Activated CD8-positive, alpha-beta memory T cell treated with anti-CD3 and anti-CD28 coated beads, Interleukin-2, amount 50 U/mL, for 48 hours (primary cell): ENCODE results near the gene MIEF1.
A peak's percentile ranks its signal among the peaks of the same experiment; 100 is the strongest.

Source experiments
- DNase-seq: peaks from one replicate; pipeline ENCODE4 v3.0.0-alpha.2; 2020

MIEF1 gene

DNA sequence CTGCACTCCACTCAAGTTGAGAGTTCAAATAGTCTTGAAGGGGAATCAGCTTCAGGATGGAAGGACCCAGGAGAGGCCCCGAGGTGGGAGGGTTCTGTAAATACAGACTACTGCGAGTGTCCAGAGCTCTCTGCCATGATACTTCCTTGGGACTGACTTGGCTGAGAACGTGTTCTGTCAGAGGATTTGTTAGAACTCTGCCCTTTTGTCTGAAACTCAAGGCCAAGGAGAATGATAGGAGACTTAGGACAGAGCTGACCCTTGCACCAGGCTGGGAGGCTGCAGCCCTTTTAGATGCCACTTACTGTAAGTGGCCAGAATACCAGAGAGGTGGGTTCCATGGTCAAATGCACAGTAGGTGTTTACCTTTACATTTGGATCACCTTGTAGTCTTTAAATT is 15.4 kb downstream of the MIEF1 start:
- no peak for DNase-seq

DNA sequence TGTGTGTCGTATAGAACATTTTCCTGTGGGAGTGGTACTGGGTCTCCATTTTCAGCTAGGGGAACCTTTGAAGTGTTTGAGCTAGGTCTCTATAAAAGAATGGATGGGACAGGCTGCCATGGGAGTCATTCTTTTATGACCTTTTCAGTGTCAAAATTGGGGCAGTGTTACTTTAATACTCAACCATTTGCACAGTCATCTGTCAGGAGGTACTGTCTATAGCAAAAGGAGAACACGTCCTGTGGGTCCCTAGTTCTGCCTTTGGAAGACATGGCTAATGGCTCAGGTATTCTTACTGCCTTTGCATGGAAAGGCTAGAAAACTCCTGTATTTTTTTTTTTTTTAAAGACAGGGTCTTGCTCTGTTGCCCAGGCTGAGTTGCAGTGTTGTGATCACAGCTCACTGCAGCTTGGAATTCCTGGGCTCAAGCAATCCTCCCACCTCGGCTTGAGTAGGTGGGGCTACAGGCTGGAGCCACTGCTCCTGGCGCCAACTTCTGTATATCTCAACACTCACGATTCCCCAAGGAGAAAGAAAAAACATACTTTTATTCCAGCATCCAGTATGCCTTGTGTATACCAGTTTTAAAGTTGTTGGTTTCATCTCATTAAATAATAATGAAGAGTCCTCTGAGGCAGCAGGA is 16.2 kb downstream of the MIEF1 start:
- no peak for DNase-seq

DNA sequence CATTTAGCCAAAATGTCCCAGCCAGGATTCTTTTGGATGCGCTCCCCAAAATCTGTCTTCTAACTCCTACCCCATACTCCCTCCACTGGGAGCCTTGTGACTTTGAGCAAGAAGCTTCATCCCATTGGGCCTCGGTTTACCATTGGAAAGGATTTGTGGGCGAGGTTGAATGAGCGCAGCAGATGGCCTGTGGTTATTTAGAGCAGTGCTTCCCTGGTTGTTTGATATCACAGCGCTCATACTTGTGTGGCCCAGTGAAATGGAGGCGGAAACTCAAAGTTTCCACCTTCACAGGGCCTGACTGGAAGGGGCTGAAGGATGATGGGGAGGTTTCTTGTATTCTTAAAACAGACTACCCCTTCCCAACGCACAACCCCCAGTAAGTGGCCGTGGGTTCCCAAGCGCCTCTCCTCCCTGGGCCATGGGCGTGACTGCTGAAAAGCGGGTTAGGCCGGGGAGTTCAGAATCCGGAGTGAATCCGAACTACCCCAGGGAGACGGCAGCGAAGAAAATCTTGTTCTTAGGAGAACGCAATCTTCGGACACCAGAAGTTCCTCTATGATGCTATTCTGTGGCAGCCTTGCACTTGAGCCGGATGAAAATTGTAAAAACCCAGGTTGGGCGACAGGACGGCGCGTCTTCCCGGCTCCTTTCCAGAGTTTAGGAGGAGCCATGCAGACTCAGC is 17.0 kb downstream of the MIEF1 start:
- peak; percentile 78 for DNase-seq

DNA sequence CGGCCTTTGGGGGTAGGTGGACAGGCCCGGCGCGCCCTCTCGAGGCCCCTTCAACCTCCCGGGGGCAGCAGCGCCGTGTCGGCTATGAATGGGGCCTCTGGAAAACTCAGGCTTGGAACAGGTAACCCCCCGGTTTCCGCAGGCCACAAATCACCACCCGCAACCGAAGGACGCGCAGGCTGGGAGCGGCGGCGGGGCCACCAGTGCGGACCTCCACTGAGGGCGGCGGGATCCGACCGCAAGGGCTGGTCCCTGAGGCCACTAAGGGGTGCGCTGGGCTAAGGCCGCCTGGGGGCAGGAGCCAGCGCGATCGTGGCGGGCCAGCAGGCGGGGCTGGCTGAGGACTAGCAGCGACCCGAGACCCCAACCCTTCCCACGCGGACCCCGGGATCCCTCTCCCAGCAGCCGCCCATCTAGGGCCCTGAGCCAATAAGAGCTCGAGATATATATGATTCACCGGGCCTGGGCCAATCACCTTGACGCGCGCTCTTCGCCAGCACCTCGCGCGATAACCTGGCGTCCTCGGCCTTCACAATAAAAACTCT is 17.7 kb downstream of the MIEF1 start:
- peak; percentile 96 for DNase-seq

DNA sequence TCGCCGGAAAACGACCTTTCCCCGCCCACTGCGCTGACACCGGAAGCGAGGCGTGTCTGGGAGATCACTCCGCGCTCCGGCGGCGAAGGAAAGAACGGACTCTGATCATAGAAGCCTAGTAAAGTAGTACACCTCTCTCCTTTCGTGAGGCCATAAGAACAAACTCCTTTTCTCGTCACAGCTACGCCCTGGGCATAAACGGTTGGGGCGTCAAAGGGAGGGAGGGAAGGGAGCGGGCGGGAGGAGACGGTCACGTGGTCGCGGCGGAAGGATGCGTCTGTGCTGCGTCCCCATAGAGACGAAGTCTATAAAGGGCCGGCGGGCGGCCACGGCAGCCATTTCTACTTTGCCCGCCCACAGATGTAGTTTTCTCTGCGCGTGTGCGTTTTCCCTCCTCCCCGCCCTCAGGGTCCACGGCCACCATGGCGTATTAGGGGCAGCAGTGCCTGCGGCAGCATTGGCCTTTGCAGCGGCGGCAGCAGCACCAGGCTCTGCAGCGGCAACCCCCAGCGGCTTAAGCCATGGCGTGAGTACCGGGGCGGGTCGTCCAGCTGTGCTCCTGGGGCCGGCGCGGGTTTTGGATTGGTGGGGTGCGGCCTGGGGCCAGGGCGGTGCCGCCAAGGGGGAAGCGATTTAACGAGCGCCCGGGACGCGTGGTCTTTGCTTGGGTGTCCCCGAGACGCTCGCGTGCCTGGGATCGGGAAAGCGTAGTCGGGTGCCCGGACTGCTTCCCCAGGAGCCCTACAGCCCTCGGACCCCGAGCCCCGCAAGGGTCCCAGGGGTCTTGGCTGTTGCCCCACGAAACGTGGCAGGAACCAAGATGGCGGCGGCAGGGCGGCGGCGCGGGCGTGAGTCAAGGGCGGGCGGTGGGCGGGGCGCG is 18.4 kb downstream of the MIEF1 start, which contains the start of gene ATF4:
Gene ATF4 (plus strand): TSS at position 337 of the 880 bp plus-strand sequence. CDS start 884 bp downstream, outside the sequence.
- peak; percentile 99 for DNase-seq

DNA sequence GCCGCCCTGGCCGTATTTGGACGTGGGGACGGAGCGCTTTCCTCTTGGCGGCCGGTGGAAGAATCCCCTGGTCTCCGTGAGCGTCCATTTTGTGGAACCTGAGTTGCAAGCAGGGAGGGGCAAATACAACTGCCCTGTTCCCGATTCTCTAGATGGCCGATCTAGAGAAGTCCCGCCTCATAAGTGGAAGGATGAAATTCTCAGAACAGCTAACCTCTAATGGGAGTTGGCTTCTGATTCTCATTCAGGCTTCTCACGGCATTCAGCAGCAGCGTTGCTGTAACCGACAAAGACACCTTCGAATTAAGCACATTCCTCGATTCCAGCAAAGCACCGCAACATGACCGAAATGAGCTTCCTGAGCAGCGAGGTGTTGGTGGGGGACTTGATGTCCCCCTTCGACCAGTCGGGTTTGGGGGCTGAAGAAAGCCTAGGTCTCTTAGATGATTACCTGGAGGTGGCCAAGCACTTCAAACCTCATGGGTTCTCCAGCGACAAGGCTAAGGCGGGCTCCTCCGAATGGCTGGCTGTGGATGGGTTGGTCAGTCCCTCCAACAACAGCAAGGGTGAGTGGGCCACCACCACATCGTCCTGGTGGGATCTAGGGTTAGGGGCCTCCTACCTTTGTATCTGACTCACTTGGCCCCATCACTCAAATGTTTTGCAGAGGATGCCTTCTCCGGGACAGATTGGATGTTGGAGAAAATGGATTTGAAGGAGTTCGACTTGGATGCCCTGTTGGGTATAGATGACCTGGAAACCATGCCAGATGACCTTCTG is 19.2 kb downstream of the MIEF1 start:
- DNase-seq, result peak; percentile 71

DNA sequence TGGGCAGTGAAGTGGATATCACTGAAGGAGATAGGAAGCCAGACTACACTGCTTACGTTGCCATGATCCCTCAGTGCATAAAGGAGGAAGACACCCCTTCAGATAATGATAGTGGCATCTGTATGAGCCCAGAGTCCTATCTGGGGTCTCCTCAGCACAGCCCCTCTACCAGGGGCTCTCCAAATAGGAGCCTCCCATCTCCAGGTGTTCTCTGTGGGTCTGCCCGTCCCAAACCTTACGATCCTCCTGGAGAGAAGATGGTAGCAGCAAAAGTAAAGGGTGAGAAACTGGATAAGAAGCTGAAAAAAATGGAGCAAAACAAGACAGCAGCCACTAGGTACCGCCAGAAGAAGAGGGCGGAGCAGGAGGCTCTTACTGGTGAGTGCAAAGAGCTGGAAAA is 20.0 kb downstream of the MIEF1 start:
- peak; percentile 57 for DNase-seq

DNA sequence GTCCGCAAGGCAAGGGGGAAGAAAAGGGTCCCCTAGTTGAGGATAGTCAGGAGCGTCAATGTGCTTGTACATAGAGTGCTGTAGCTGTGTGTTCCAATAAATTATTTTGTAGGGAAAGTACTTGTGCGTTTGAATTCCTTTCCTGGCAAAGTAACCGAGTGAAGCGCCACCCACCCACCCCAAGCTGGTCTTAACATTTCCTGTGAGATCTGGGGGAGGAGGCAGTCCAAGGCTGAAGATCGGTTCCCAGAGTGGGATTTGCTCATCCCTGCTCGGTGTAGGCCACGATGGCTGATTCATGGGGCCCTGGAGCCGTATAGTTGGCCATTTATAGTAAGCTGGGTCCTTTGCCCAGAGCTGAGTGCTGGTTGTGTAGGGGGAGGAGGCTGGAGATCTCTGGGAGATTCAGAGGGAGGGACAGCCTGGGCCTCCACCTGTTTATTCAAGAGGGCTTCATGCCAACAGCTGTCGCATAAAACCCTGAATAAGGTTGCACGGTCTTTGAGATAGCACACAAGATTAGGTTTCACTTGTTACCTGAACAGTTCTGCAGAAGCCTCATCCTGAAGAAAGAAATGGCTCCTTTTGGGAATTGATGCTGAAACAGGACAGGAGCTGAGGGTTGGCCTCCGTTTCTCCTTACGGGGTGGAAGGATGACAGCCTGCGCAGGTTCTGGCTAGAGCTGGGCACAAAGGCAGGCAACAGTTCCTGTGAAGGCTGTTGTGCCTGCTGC is 20.6 kb downstream of the MIEF1 start:
- peak; percentile 79 for DNase-seq

DNA sequence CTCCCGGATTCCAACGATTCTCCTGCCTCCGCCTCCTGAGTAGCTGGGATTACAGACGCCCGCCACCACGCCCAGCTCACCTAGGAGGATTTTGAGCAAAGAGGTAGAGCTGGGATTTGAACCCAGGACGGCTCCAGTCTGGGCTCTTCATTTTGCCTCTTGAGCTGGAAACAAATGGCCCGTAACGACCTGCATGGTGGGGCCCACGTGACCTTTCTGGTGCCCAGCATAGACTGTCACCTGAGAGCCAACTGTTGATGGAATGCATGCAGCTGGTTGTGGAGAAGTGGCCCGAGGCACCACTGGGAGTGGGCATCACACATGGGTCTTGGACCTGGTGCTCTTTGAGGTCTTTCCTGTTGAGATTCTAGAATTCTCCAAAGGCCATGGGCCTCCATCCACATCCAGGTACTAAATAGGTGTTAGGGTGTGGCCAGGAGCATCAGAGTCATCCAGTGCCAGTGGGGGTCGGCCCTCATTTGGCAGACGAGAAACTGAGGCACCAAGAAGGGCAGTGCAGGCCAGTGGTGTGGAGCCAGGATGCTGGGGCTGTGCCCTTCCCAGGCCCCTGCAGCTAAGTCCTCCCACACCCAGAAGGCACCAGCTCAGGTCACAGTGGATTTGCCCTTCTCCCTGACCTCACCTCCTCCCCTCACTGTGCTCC is 22.1 kb downstream of the MIEF1 start:
- peak; percentile 62 for DNase-seq

DNA sequence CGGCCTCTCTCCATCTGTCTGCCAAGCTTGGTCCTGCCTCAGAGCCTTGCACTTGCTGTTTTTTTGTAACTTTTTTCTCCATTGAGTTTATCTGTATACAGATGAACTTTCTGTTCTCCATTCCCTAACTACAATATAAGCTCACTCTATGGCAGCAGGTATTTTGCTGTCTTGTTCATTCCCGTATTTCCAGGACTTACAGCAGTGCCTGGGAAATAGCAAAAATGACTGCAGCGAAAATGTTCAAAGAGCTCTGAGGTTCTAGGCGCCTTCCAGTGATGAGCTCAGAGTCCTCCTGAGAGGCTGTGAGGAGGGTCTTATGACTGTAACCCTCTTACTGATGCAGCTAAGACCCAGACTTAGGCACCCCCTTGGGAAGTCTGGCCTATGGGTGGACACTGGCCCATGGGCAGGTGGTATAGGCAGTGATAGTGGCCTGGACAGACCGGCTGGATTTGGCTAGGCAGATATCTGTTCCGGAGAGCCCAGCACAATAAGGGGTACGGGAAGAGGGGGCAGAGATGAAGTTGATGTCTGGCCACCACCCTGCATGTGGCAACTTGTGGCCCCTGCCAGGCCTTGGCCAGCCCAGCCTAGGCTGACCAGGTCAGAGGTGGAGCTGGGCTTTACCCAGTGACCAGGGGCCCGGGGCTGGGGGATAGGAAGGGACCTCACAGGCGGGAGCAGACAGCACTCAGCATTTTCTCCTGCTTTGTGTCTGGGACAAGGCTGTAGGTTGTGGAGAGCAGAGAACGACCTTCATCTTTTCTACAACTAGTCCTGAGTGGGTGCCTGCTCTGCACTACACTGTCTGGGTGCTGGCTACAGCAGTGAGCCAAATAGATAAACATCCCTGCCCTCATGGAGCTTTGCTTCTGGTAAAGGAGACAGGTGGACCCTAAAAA is 22.9 kb downstream of the MIEF1 start:
- DNase-seq, result peak; percentile 59

DNA sequence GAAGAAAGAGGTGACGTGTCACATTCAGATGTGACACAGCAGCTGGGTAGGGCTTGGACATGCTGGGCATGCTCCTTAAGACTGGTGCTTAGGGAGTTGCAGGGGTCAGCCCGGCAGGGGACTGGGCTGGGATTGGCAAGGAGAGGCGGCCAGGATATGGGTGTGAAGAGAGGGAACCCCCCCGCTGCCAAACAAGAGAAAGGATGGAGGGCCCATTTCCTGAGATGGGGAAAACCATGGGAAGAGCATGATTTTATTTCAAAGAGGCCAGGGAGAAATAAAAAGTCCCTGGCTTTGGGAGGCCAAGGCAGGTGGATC is 23.5 kb downstream of the MIEF1 start:
- peak; percentile 63 for DNase-seq

DNA sequence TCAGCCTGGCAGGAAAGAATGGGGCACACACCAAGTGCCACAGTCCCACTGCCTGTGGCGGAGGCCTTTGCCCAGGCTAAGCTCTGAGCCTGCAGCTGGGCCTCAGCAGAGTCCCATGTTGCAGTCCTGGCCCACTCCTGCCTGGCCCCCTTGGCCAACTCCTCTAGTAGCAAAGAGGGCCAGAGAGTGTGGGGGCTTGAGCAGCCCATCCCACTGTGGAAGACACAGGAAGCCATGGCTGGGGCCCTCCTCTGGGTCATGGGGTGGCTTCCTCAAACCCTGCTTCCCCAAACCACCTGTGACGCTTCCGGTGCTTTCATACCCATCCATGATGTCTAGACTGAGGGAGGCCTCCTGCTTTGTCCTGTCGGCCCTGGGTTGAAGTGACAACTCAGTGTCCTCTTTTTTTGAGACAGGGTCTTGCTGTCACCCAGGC is 24.7 kb downstream of the MIEF1 start:
- DNase-seq, result peak; percentile 69

DNA sequence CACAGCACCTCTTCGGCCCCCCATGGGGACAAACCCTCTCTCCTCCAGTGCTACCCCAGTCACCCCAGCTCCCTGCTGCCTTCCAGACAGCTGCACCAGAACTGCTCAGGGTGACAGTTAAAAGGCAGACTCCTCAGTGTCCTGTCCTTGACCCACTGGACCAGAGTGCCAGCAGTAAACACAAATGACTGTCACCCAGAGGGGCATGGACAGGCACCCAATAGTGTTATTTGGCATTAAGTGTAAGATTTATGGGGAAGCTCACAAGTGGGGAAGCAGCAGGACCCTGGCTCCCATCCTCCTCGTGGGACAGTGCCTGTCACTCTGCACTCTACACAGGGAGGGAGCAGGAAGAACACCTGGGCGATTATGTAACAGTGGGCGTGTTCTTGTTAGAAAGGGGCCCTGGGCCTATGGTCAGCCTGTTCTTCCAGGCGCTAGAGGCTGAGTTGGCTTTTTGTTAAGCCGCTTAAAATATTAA is 25.4 kb downstream of the MIEF1 start:
- DNase-seq, result no peak

DNA sequence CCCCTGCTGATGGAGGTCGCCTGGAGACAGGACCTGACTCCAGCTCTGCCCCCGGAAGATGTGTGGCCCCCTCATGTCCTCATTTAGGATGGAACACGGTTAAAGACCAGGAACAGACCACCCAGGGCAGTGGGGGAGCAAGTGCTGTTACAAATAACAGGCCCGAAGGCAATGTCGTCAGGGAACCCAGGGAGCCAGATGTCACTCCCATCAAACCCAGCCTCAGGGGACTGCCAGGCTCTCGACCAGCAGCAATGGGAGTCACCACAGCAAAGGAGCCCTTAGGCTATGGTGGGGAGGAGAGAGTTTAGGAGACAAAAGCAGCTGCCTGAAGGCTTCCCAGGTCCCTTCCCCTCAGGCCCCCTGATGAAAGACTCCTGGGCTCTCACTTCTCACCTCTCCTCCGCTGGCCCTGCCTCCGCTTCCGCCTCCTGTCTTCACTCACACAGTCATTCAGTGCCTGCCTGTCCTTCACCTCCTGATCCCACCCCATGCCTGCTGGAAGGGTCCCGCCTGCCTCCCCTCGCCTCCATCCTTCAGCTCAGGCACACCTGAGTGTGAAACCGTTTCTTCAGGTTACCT is 26.1 kb downstream of the MIEF1 start:
- no peak for DNase-seq

DNA sequence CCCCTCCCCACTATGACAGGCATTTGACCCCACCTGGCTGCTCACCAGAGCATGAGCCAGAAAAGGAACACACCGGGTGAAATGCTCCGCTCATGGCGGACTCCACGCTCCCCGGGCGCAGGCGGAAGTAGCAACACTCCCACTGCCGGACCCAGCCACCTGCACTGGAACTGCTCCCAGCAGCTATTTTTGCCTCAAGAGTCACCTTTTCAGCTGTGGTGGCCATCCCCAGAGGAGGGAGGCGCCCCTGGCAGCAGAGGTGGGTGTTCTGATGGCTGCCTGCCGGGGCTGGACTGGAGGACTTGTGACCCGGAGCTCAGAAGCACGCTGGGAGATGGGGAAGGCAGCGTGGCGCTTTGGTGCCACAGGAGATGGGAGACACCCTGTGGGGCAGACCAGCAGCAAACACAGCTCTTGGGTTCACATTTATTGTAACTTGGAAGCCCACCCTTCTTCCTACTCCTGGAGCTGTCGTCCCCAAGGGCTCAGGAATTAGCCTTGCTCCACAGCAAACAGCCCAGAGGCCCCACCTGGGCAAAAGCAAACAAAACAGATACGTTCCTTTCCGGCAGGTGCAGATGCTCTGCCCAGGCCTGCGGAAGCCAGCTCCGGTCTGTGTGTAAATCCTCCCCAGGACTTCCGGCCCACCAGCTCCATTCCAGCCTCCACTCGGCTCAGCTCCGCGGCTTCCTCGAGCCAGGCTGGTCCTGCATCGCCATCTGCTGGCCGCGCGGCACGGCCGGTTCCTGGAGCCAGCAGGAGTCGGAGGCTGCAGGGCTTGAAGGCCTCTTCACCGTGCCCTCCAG is 26.8 kb downstream of the MIEF1 start:
- peak; percentile 94 for DNase-seq

DNA sequence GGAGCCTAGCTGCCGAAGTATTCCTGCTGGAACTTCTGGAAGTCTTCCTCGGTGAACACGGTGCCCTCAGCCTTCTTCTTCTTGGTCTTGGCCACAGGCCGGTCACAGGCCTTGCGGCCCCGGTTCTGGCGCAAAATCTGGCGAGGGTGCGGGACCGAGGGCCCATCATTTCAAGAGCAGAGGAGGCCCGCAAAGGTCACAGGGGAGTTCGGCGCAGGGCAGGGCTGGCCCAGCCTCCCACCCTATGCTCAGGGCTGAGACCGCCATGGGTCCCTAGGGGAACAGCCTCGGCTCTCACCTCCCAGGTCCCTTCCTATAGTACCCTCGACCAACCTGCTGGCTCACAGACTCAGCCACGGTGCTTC is 27.4 kb downstream of the MIEF1 start:
- no peak for DNase-seq

DNA sequence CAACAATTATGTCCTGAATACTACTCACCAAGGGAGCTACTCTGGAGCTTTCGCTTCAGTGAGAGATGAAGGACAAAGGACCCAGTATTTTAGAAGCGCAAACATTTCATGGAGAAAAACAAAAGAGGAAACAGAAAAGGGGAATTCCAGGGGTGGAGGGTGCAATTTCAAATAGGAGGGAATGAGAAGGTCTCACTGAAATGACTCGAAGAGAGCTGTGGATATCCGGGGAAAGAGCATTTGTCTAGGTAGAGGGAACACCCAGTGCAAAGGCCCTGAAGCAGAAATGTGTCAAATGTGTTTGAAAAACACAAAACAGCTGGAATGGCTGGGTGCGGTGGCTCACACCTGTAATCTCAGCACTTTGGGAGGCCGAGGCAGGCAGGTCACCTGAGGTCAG is 28.0 kb downstream of the MIEF1 start:
- no peak for DNase-seq

DNA sequence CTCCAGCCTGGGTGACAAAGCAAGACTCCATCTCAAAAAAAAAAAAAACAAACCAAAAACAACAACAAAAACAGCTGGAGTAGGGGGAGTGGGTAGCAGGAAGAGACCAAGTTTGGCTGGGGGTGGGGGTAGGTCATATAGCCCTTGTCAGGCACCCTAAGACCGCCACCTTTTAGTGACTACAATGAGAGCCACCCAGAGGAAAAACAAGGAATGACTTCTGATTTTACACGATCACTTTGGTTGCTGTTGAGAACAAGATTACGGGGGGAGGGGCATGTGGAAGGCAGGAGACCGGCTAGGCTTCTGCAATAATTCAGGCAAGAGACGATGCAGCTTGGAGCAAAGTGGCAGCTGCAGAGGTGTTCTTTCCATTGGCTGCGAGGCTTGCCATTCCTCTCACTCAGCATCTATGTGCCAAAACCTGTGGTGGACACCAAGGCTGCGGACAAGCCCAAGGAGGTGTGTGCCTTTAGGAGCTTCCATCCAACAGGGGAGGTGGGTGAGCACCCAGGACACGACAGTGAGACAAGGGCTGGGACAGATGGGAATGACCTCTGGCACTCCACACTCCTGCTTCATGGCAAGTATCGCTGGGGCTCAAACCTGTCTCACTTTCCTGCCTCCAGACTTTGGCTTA is 28.7 kb downstream of the MIEF1 start:
- no peak for DNase-seq
